Caki2 (cell line): Measurements from ENCODE around the gene DPEP2. TPM values are rescaled to one million over a fixed set of nuclear protein-coding genes. Genes with fewer than 3 reads are reported as not detected.
"Not testable (repeated sequence)": the region's sequence is repeated elsewhere in the genome, so short reads cannot be mapped to it uniquely, and the experiment has no call there.

Experiments used
- DNase-seq: peaks from one replicate; pipeline ENCODE4 v3.0.0-alpha.2; 2015; ENCODE audit warnings: low read depth
- in situ Hi-C: cut with HindIII; loops from 2 replicates; pipeline ENCODE4 v1.10.0; 2016; ENCODE audit warnings: low sequenced_read_pairs, low pct_unique_long_range_greater_than_20kb, mixed read lengths
- total RNA-seq: library from RNA; depleted of rRNA; stranded (reverse); fragments of >200 nt; shearing (Covaris generic); gene quantifications from 2 replicates; pipeline ENCODE4 v1.2.3, GENCODE V29; 2014; ENCODE audit warnings: low replicate concordance; rRNA removed

Gene DPEP2
- total RNA-seq, 1 experiment from 2014 or later: not detected

GRCh38 chr16:67945392-67945933 lies 53.8 kb downstream of the DPEP2 start:
- DNase-seq: no peak
- in situ Hi-C loops: no loop called here

GRCh38 chr16:67944690-67945391 lies 54.4 kb downstream of the DPEP2 start:
- in situ Hi-C loops: no loop called here

GRCh38 chr16:67943619-67944504 lies 55.4 kb downstream of the DPEP2 start, which contains the start of gene LCAT:
Gene LCAT (minus strand): TSS chr16:67944120. CDS start chr16:67944101, 19 bp downstream.
- DNase-seq: no peak
- in situ Hi-C loops: no loop called here

More at GRCh38 chr16:67944690-67945391, 54.4 kb downstream of the DPEP2 start:
- DNase-seq: no peak

GRCh38 chr16:67943256-67943618 lies 56.0 kb downstream of the DPEP2 start:
- in situ Hi-C loops: no loop called here
- DNase-seq: no peak

GRCh38 chr16:67942510-67943255 lies 56.6 kb downstream of the DPEP2 start:
- in situ Hi-C loops: no loop called here
- no peak for DNase-seq

GRCh38 chr16:67942200-67942509 lies 57.1 kb downstream of the DPEP2 start:
- in situ Hi-C loops: no loop called here
- DNase-seq: peak; percentile 31

GRCh38 chr16:67941469-67942199 lies 57.6 kb downstream of the DPEP2 start:
- in situ Hi-C loops: no loop called here
- DNase-seq: no peak

- in situ Hi-C loops: no loop called here
- DNase-seq: no peak
These were observed 58.7 kb downstream of the DPEP2 start for GRCh38 chr16:67940446-67941089.

GRCh38 chr16:67939507-67940445 lies 59.5 kb downstream of the DPEP2 start:
- in situ Hi-C loops: no loop called here
- no peak for DNase-seq

GRCh38 chr16:67937713-67938112 lies 61.6 kb downstream of the DPEP2 start:
- DNase-seq, in situ Hi-C loops: not testable (repeated sequence)

Other genes starting within 250 kb of the DPEP2 start
- 2.9 and 3.7 TPM in 2 replicates for gene RANBP10, start 192.9 kb downstream of the DPEP2 start, total RNA-seq
- 0.20 and 0.38 TPM in 2 replicates for gene TSNAXIP1, start 192.6 kb downstream of the DPEP2 start, total RNA-seq
- 42.3 and 56.6 TPM in 2 replicates for gene THAP11, start 157.2 kb downstream of the DPEP2 start, total RNA-seq
- 240 and 242 TPM in 2 replicates for gene NUTF2, start 152.6 kb downstream of the DPEP2 start, total RNA-seq
- 14.4 and 24.4 TPM in 2 replicates for gene CENPT, start 151.8 kb downstream of the DPEP2 start, total RNA-seq
- 43.7 and 46.6 TPM in 2 replicates for gene EDC4, start 126.4 kb downstream of the DPEP2 start, total RNA-seq
- gene NRN1L, start 114.6 kb downstream of the DPEP2 start, total RNA-seq: 0.84 and 23.3 TPM in 2 replicates
- gene PSKH1, start 106.2 kb downstream of the DPEP2 start, total RNA-seq: 18.0 and 25.9 TPM in 2 replicates
- 1.1 TPM in 1 of 2 replicates, not detected in the other for gene CTRL, start 67.6 kb downstream of the DPEP2 start, total RNA-seq
- 28.8 and 62.9 TPM in 2 replicates for gene PSMB10, start 62.6 kb downstream of the DPEP2 start, total RNA-seq
- gene LCAT, start 55.4 kb downstream of the DPEP2 start, total RNA-seq: 1.7 and 4.6 TPM in 2 replicates
- gene SLC12A4, start 30.8 kb downstream of the DPEP2 start, total RNA-seq: 19.8 and 49.8 TPM in 2 replicates
- gene DPEP3, start 19.0 kb downstream of the DPEP2 start, total RNA-seq: not detected in 2 replicates
- not detected in 2 replicates for gene DPEP2NB, start 16.4 kb upstream of the DPEP2 start, total RNA-seq
- 21.6 and 28.9 TPM in 2 replicates for gene DDX28, start 23.7 kb upstream of the DPEP2 start, total RNA-seq
- 17.5 and 29.2 TPM in 2 replicates for gene DUS2, start 23.8 kb upstream of the DPEP2 start, total RNA-seq
- 15.9 and 20.6 TPM in 2 replicates for gene NFATC3, start 85.9 kb upstream of the DPEP2 start, total RNA-seq
- gene ESRP2, start 236.6 kb upstream of the DPEP2 start, total RNA-seq: not detected in 2 replicates
- gene PLA2G15, start 245.9 kb upstream of the DPEP2 start, total RNA-seq: 43.0 and 61.5 TPM in 2 replicates